Superior temporal gyrus (tissue), 1 donor: ENCODE results near the gene STX5.
"Not testable (repeated sequence)": the region's sequence is repeated elsewhere in the genome, so short reads cannot be mapped to it uniquely, and the experiment has no call there.

Experiments used
- DNase-seq: peaks from one replicate; pipeline ENCODE4 v3.0.0-alpha.2; 2016; ENCODE audit errors: extremely low spot score

Gene STX5

GRCh38 chr11:62854013-62854824, 22.4 kb upstream of the STX5 start:
- no peak for DNase-seq

GRCh38 chr11:62853279-62853965, 21.6 kb upstream of the STX5 start:
- DNase-seq: no peak

- DNase-seq: no peak
Measured at GRCh38 chr11:62852523-62853188, 20.8 kb upstream of the STX5 start.

- no peak for DNase-seq
Measured at GRCh38 chr11:62851807-62852522, 20.1 kb upstream of the STX5 start.

GRCh38 chr11:62850911-62851806, 19.3 kb upstream of the STX5 start:
- DNase-seq: no peak

GRCh38 chr11:62847767-62848314, 16.0 kb upstream of the STX5 start:
- DNase-seq: no peak

GRCh38 chr11:62846177-62846576, 14.3 kb upstream of the STX5 start:
- DNase-seq: no peak

- DNase-seq: no peak
Measured at GRCh38 chr11:62844154-62844553, 12.3 kb upstream of the STX5 start.

- DNase-seq: no peak
Measured at GRCh38 chr11:62843466-62843865, 11.6 kb upstream of the STX5 start.

- not testable (repeated sequence) for DNase-seq
Measured at GRCh38 chr11:62842891-62843290, 11.0 kb upstream of the STX5 start.

GRCh38 chr11:62842171-62842741, 10.4 kb upstream of the STX5 start:
- DNase-seq: no peak

GRCh38 chr11:62841361-62842170, 9.7 kb upstream of the STX5 start:
- peak; percentile 98 for DNase-seq

- not testable (repeated sequence) for DNase-seq
Measured at GRCh38 chr11:62840721-62841360, 9.0 kb upstream of the STX5 start.

- peak; percentile 99 for DNase-seq
Measured at GRCh38 chr11:62839050-62839945, 7.4 kb upstream of the STX5 start, which contains the start of gene WDR74. WDR74 (minus strand) TSS chr11:62839590; CDS start chr11:62839570, 20 bp downstream.

GRCh38 chr11:62835336-62835735, 3.5 kb upstream of the STX5 start:
- DNase-seq: no peak

GRCh38 chr11:62832336-62833234, 734 bp upstream of the STX5 start, which contains the start of gene TEX54:
TEX54 (minus strand) TSS chr11:62832841.
- DNase-seq: no peak
